Measurements from ENCODE around the gene PKMYT1. TPM values are rescaled to one million over a fixed set of nuclear protein-coding genes. Genes with fewer than 3 reads are reported as not detected.

PKMYT1 gene
- total RNA-seq, 6 experiments from 2014 or later = 0.68 to 6.5 (median 1.7) TPM

- ATAC-seq = no peak
- Histone ChIP-seq H3K9me3 (no peaks in the 10 kb centered on the region), H3K4me3 (no peak overlapping the region), H3K27me3 (peaks cover 0 to 9% of the 10 kb centered on the region in 2 donors), H3K4me1 (no peaks in the 10 kb centered on the region), H3K27ac (no peak overlapping the region), H3K36me3 (no peaks in the 10 kb centered on the region)
- WGBS (ENCODE audit: insufficient coverage, low coverage, low lambda C conversion rate, missing lambda C conversion rate) = 59% methylated on average over 9 of the region's 11 CpGs
- intact Hi-C loops (cut with DNase I) = no loop called here
- TF ChIP-seq CTCF (IDR thresholded peaks at IDR 0.05) (no peak), POLR2A (IDR thresholded peaks at IDR 0.05) (no peak)
- DNase-seq = no peak
Observed at GRCh38 chr16:2956579-2956956, 23.7 kb downstream of the PKMYT1 start.

- 40% methylated on average over 10 of the region's 21 CpGs for WGBS (ENCODE audit: insufficient coverage, low coverage, low lambda C conversion rate, missing lambda C conversion rate)
- DNase-seq (no peak), ATAC-seq (peak in 1 of 4 donors; percentile 12)
- H3K27ac ChIP-seq = no peak overlapping the region
- no peak overlapping the region for H3K4me3 ChIP-seq
- peaks cover 0 to 9% of the 10 kb centered on the region in 2 donors for H3K27me3 ChIP-seq
- no peaks in the 10 kb centered on the region for H3K9me3 ChIP-seq
- H3K4me1 ChIP-seq = no peaks in the 10 kb centered on the region
- no peaks in the 10 kb centered on the region for H3K36me3 ChIP-seq
- intact Hi-C loops (cut with DNase I) = no loop called here
- TF ChIP-seq CTCF (IDR thresholded peaks at IDR 0.05) = no peak
- TF ChIP-seq POLR2A (IDR thresholded peaks at IDR 0.05) = no peak
Observed at GRCh38 chr16:2955779-2956578, 24.3 kb downstream of the PKMYT1 start.

- H3K27ac ChIP-seq = no peak overlapping the region
- H3K36me3 ChIP-seq = no peaks in the 10 kb centered on the region
- DNase-seq (no peak), ATAC-seq (no peak)
- H3K4me1 ChIP-seq = no peaks in the 10 kb centered on the region
- no CpG with 5 or more reads among the region's 10 CpGs for WGBS (ENCODE audit: insufficient coverage, low coverage, low lambda C conversion rate, missing lambda C conversion rate)
- no peaks in the 10 kb centered on the region for H3K9me3 ChIP-seq
- H3K4me3 ChIP-seq = no peak overlapping the region
- no peak for TF ChIP-seq POLR2A (IDR thresholded peaks at IDR 0.05)
- no peak for TF ChIP-seq CTCF (IDR thresholded peaks at IDR 0.05)
- H3K27me3 ChIP-seq = peaks cover 0 to 9% of the 10 kb centered on the region in 2 donors
- intact Hi-C loops (cut with DNase I) = no loop called here
Observed at GRCh38 chr16:2955438-2955778, 24.8 kb downstream of the PKMYT1 start.

DNA sequence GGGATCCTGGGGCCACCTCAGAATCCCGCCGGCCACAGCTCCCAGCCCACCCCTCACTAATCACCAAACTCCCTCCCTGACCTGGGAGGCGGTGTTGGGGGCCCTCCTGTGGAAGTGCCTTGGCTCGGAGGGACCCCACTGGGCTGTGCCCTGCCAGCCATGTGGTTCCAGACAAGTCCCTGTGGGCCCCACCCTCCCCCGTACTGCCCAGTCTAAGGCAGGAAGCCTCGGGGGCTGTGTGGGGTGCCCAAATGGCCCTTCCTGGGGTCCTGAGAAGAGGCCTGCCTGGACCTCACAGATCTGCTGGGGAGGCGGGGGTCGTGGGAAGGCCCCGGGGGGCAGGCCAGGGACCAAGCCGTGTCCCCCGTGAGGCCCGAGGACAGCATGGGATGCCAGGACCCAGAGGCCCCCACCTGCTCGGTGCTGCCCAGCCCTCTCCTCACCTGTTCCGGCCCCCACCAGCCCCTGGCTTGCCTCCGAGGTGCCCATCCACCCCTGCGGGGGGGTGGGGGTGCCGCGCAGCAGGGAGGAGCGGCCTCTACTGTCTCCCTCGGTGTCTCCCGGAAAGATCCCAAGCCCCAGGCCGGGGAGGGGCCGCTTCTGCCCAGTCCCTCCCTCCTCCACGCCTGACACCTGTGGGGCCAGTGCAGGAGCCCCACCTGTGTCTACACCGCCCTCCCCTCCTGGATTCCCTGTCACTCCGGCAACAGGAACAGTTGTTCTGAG lies 25.4 kb downstream of the PKMYT1 start:
- Histone ChIP-seq H3K4me3 (no peak overlapping the region), H3K4me1 (no peaks in the 10 kb centered on the region)

More for the DNA sequence above, 25.4 kb downstream of the PKMYT1 start:
- H3K27ac ChIP-seq = no peak overlapping the region
- DNase-seq (peak in 1 of 3 donors; percentile 42), ATAC-seq (peak in 1 of 4 donors; percentile 12)
- H3K27me3 ChIP-seq = peaks cover 0 to 9% of the 10 kb centered on the region in 2 donors
- 25% methylated on average over 4 of the region's 26 CpGs for WGBS (ENCODE audit: insufficient coverage, low coverage, low lambda C conversion rate, missing lambda C conversion rate)
- intact Hi-C loops (cut with DNase I) = no loop called here
- no peaks in the 10 kb centered on the region for H3K36me3 ChIP-seq
- no peaks in the 10 kb centered on the region for H3K9me3 ChIP-seq
- TF ChIP-seq POLR2A (IDR thresholded peaks at IDR 0.05) = no peak
- TF ChIP-seq CTCF (IDR thresholded peaks at IDR 0.05) = no peak

All from right lobe of liver (tissue), 6 donors.